ENCODE data around the gene DCUN1D2. TPM values are rescaled to one million over a fixed set of nuclear protein-coding genes. Genes with fewer than 3 reads are reported as not detected.
"Not testable (repeated sequence)": the region's sequence is repeated elsewhere in the genome, so short reads cannot be mapped to it uniquely, and the experiment has no call there.

DCUN1D2 gene
- total RNA-seq, 1 experiment from 2014 or later, result 0.78 TPM

DNA sequence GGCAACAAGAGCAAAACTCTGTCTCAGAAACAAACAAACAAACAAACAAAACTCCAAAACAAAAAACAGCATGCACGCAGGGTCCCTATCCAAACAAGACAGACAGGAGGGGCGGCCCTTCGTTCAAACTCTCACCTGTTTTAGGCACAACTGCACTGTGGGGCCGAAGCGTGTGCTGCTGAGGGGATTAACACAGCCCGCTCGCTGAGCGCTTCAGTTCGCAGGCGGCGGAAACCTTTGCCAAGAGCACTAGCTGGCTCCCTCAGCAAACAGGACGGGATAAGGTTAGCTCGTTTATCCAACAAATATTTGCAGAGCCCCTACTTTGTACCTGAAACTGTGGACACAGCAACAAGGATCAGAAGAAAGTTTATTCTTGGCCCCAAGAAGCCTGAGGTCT is 35.6 kb downstream of the DCUN1D2 start:
- in situ Hi-C loops (cut with HindIII; ENCODE audit: low pct_unique_long_range_greater_than_20kb, low sequenced_read_pairs), result no loop called here
- no peak for DNase-seq (ENCODE audit: low read depth)

DNA sequence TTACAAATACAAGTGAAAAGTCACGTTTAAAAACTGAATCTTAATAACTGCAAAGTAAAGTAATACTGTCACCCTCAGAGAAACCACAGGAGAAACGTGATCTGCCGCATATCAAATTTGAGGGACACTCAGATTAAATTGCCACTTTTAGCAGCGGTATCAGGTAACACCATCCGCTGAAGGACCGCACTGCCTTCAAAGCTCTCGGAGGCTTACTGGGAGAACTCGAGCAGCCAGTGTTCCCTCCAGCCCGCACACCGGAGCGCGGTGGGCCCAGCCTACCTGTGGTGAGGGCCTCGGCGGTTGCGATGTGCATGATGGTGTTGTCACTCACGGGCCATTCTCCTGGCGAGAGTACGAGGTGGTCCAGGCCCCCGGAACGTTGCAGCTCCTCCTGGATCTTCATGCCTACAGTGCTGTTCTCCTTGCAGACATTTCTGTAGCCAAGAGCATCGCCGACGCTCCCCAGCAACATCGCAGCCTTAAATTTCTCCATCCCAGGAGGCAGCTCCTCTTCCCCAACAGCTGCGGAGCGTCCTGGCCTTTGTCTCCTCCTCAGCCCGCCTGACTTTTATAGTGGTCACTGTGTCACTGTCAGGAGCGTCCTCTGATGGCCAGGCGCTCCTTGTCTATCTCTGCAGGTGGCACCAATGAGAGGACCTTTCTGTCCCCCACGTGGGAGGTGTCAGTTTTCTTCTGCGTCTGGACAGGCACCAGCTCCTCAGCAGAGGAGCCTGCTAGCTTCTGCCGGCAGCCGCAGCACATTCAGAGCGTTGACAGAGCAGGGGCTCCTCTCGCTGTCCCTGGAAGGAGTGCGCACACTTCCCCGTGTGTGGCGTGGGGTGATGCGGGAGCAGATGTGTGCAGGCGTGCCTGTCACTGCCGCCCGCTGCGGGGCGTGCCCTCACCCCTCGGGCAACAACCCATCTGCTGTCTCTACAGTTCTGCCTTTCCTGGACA is 37.3 kb downstream of the DCUN1D2 start, which contains the start of gene ADPRHL1:
Gene ADPRHL1 (minus strand): TSS at position 547 of the 960 bp plus-strand sequence. CDS start 51 bp downstream, at position 496.
- in situ Hi-C loops (cut with HindIII; ENCODE audit: low pct_unique_long_range_greater_than_20kb, low sequenced_read_pairs), result no loop called here
- DNase-seq (ENCODE audit: low read depth), result no peak

DNA sequence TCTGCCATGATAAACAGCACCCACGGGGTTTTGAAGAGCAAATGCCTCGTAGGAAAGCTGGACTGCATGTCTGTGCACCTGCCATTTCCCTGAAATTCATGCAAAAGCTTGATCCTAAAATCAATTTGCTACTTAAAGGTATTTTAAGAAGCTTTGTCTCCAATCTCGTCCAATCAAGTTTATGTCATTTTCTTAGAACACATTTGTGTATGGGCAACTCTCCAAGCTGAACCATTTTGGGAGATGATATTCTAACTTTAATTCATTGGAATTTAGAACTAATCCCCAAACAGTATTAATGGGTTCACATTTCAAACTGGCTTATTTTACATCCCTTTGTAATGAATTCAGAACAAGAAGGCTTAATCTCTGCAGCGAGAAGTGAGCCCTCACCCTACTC is 38.0 kb downstream of the DCUN1D2 start:
- in situ Hi-C loops (cut with HindIII; ENCODE audit: low pct_unique_long_range_greater_than_20kb, low sequenced_read_pairs), result no loop called here
- DNase-seq (ENCODE audit: low read depth), result no peak

GRCh38 chr13:113451951-113452421 is 38.5 kb downstream of the DCUN1D2 start:
- DNase-seq (ENCODE audit: low read depth), result no peak
- in situ Hi-C loops (cut with HindIII; ENCODE audit: low pct_unique_long_range_greater_than_20kb, low sequenced_read_pairs), result no loop called here

DNA sequence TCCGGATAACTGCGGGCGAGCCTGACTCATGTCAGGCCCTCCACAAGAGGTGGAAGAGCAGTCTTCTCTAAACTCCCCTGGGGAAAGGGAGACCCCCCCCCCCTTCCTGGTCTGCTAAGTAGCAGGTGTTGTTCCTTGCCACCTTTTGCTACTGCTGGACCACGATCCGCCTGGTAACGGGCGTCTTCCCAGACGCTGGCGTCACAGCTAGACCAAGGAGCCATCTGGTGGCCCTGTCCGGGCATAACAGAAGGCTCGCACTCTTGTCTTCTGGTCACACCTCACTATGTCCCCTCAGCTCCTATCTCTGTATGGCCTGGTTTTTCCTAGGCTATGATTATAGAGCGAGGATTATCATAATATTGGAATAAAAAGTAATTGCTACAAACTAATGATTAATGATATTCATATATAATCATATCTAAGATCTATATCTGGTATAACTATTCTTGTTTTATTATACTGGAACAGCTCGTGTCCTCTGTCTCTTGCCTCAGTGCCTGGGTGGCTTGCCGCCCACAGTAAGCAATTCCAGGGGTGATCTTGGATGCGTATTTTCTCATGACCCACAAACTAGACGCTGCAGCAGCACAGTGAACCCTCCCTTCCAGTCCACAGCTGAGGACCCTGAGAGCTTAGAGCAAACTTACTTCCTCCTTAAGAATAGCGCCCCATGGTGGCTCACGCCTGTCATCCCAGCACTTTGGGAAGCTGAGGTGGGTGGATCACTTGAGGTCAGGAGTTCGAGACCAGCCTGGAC is 39.5 kb downstream of the DCUN1D2 start:
- in situ Hi-C loops (cut with HindIII; ENCODE audit: low pct_unique_long_range_greater_than_20kb, low sequenced_read_pairs), result not testable (repeated sequence)
- DNase-seq (ENCODE audit: low read depth), result peak; percentile 35

DNA sequence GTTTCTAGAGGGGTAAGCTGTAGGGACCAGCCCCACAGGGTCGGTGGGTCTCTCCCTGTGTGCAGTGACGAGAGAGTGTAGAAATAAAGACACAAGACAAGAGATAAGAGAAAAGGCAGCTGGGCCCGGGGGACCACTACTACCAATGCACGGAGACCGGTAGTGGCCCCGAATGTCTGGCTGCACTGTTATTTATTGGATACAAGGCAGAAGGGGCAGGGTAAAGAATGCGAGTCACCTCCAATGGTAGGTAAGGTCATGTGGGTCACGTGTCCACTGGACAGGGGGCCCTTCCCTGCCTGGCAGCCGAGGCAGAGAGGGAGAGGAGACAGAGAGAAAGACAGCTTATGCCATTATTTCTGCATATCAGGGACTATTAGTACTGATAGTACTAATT is 40.2 kb downstream of the DCUN1D2 start:
- in situ Hi-C loops (cut with HindIII; ENCODE audit: low pct_unique_long_range_greater_than_20kb, low sequenced_read_pairs); DNase-seq (ENCODE audit: low read depth): not testable (repeated sequence)

GRCh38 chr13:113449693-113450347 is 40.7 kb downstream of the DCUN1D2 start:
- in situ Hi-C loops (cut with HindIII; ENCODE audit: low pct_unique_long_range_greater_than_20kb, low sequenced_read_pairs), result no loop called here
- no peak for DNase-seq (ENCODE audit: low read depth)

- peak; percentile 94 for DNase-seq (ENCODE audit: low read depth)
Measured at GRCh38 chr13:113448885-113449692, 41.4 kb downstream of the DCUN1D2 start.

DNA sequence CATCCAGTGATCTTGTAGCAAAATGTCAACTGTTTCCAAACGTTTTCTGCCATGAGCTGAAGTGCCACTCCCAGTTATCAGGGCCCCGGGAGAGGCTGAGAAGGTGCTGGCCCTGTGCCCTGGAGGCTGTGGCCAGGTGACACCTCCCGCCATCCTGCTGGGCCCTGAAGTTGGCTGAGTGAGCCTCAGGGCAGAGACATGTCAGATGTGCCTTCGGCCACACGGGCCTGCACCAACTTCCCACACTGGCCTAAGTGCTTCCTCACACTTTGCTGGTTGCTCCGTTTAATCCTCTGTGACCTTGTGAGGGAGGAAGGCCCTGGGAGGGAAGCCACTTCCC is 42.0 kb downstream of the DCUN1D2 start:
- in situ Hi-C loops (cut with HindIII; ENCODE audit: low pct_unique_long_range_greater_than_20kb, low sequenced_read_pairs), result no loop called here
- DNase-seq (ENCODE audit: low read depth), result no peak

More at GRCh38 chr13:113448885-113449692, 41.4 kb downstream of the DCUN1D2 start:
- in situ Hi-C loops (cut with HindIII; ENCODE audit: low pct_unique_long_range_greater_than_20kb, low sequenced_read_pairs), result no loop called here

GRCh38 chr13:113447596-113447995 is 42.9 kb downstream of the DCUN1D2 start:
- in situ Hi-C loops (cut with HindIII; ENCODE audit: low pct_unique_long_range_greater_than_20kb, low sequenced_read_pairs), result no loop called here
- DNase-seq (ENCODE audit: low read depth), result no peak

GRCh38 chr13:113446488-113446854 is 44.0 kb downstream of the DCUN1D2 start:
- in situ Hi-C loops (cut with HindIII; ENCODE audit: low pct_unique_long_range_greater_than_20kb, low sequenced_read_pairs), result no loop called here
- DNase-seq (ENCODE audit: low read depth), result no peak

GRCh38 chr13:113445791-113446487 is 44.6 kb downstream of the DCUN1D2 start:
- no peak for DNase-seq (ENCODE audit: low read depth)
- in situ Hi-C loops (cut with HindIII; ENCODE audit: low pct_unique_long_range_greater_than_20kb, low sequenced_read_pairs), result no loop called here

DNA sequence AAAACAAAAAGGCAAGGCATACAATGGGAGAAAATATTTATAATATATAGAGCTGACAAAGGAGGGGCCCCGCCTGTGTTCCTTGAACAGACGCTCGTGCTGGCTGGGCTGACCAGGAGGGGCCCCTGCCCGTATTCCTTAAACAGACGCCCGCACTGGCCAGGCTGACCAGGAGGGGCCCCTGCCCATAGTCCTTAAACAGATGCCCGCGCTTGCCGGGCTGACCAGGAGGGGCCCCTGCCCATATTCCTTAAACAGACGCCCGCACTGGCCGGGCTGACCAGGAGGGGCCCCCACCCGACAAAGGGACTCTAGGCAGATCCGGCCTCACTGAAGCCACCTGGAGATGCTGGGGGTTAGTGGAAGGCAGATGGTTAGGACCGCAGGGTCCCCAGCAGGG is 46.5 kb downstream of the DCUN1D2 start:
- no peak for DNase-seq (ENCODE audit: low read depth)
- in situ Hi-C loops (cut with HindIII; ENCODE audit: low pct_unique_long_range_greater_than_20kb, low sequenced_read_pairs), result no loop called here

GRCh38 chr13:113442985-113443362 is 47.5 kb downstream of the DCUN1D2 start:
- DNase-seq (ENCODE audit: low read depth), result no peak
- in situ Hi-C loops (cut with HindIII; ENCODE audit: low pct_unique_long_range_greater_than_20kb, low sequenced_read_pairs), result no loop called here

GRCh38 chr13:113442354-113442984 is 48.0 kb downstream of the DCUN1D2 start:
- no peak for DNase-seq (ENCODE audit: low read depth)
- in situ Hi-C loops (cut with HindIII; ENCODE audit: low pct_unique_long_range_greater_than_20kb, low sequenced_read_pairs), result no loop called here

- in situ Hi-C loops (cut with HindIII; ENCODE audit: low pct_unique_long_range_greater_than_20kb, low sequenced_read_pairs), result no loop called here
- DNase-seq (ENCODE audit: low read depth), result no peak
Measured at GRCh38 chr13:113441661-113442060, 48.9 kb downstream of the DCUN1D2 start.

GRCh38 chr13:113437408-113438010 is 53.0 kb downstream of the DCUN1D2 start:
- peak; percentile 12 for DNase-seq (ENCODE audit: low read depth)
- in situ Hi-C loops (cut with HindIII; ENCODE audit: low pct_unique_long_range_greater_than_20kb, low sequenced_read_pairs), result no loop called here
